ENCODE results near the gene MFSD1.

DNA sequence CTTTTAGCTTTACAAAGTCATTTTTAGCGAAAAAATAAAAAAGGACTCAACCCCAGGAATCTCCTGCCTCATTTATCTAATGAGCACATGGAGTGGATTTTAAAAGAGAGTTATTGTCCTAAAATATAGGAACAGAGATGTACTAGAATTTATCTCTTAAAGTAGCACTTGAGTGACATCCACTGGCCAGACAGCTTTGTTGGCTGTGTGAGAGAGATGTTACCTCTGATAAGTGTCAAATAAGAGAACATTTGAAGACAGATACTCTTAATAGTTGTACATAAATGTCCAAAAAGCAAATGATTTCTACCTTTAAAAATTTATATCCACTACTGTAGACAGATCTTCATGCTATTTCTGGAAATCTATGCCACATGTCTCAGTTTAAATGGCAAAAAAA, 12.3 kb upstream of the MFSD1 start:
- no peak for TF ChIP-seq BHLHE40 (IDR thresholded peaks at IDR 0.05; ENCODE audit: borderline replicate concordance)
- TF ChIP-seq TARDBP (IDR thresholded peaks at IDR 0.05), result no peak
- TF ChIP-seq FOXK2 (IDR thresholded peaks at IDR 0.05), result no peak
- no peak for TF ChIP-seq FOXA1 (IDR thresholded peaks at IDR 0.05)
- no peak for TF ChIP-seq HDGF (IDR thresholded peaks at IDR 0.05; ENCODE audit: borderline replicate concordance)
- TF ChIP-seq ZNF384 (IDR thresholded peaks at IDR 0.05), result no peak

Data from HEK293T (cell line).